Tibial nerve (tissue), 4 donors: ENCODE data around the gene IGSF5. TPM values are rescaled to one million over a fixed set of nuclear protein-coding genes. Genes with fewer than 3 reads are reported as not detected.
"Not testable (repeated sequence)": the region's sequence is repeated elsewhere in the genome, so short reads cannot be mapped to it uniquely, and the experiment has no call there.

ENCODE experiments used
- DNase-seq, 2 donors: peaks; one replicate each; pipeline ENCODE4 v3.0.0-alpha.2; 2019; ENCODE audit warnings: low spot score in 2 of 2
- H3K27ac ChIP-seq, 4 donors: fragments of 200-600 bp; sonication (generic) in 3 of 4; one replicate each; pipeline ENCODE4 v1.5.1; 2017 to 2019; ENCODE audit warnings: mild to moderate bottlenecking in 1 of 4
- H3K27me3 ChIP-seq, 2 donors: fragments of 200-600 bp; sonication (generic) in 1 of 2; one replicate each; pipeline versions ENCODE4 v1.5.1 to v1.6.0; 2017 to 2019
- H3K36me3 ChIP-seq, 3 donors: fragments of 200-600 bp; sonication (generic); one replicate each; pipeline ENCODE4 v1.5.1; 2018 to 2019
- H3K4me1 ChIP-seq, 4 donors: fragments of 200-600 bp; sonication (generic) in 3 of 4; one replicate each; pipeline ENCODE4 v1.5.1; 2017 to 2019
- H3K4me3 ChIP-seq, 4 donors: fragments of 200-600 bp; sonication (generic) in 3 of 4; one replicate each; pipeline ENCODE4 v1.5.1; 2017 to 2019; ENCODE audit warnings: mild to moderate bottlenecking in 1 of 4, moderate library complexity in 1 of 4
- H3K9me3 ChIP-seq, 4 donors: fragments of 200-600 bp; sonication (generic) in 3 of 4; one replicate each; pipeline ENCODE4 v1.5.1; 2017 to 2019
- EP300 ChIP-seq, 2 donors: sonication (generic); formaldehyde crosslinking; IDR thresholded peaks; one replicate each; pipeline ENCODE4 v1.6.1; 2017; ENCODE audit warnings: antibody characterized with exemption in 2 of 2, mild to moderate bottlenecking in 1 of 2
- POLR2A ChIP-seq, 2 donors: fragments of 450-650 bp; IDR thresholded peaks; one replicate each; pipeline ENCODE4 v1.6.1; 2017; ENCODE audit warnings: antibody characterized with exemption in 2 of 2, mild to moderate bottlenecking in 2 of 2, moderate library complexity in 2 of 2
- WGBS, 2 donors: methylation state at CpG; one replicate each; pipeline ENCODE4 v1.1.5; 2018; 5-methylcytosine and 5-hydroxymethylcytosine counted together
- total RNA-seq, 4 donors: library from RNA; depleted of rRNA; stranded (reverse); fragments of >200 nt; gene quantifications; one replicate each; pipeline ENCODE4 v1.1.0, GENCODE V29; 2016
- TF ChIP-seq, protein P1 (sequence below), 5 experiments: fragments of 200-600 bp in 3 of 5; fragments of 450-650 bp in 2 of 5; sonication (generic) in 3 of 5; IDR thresholded peaks; one replicate each; pipeline ENCODE4 v1.5.1; 2016 to 2019; ENCODE audit warnings: antibody characterized with exemption in 5 of 5, mild to moderate bottlenecking in 3 of 5, moderate library complexity in 2 of 5

Gene IGSF5
- total RNA-seq, 4 donors from 2014 or later, result not detected

DNA sequence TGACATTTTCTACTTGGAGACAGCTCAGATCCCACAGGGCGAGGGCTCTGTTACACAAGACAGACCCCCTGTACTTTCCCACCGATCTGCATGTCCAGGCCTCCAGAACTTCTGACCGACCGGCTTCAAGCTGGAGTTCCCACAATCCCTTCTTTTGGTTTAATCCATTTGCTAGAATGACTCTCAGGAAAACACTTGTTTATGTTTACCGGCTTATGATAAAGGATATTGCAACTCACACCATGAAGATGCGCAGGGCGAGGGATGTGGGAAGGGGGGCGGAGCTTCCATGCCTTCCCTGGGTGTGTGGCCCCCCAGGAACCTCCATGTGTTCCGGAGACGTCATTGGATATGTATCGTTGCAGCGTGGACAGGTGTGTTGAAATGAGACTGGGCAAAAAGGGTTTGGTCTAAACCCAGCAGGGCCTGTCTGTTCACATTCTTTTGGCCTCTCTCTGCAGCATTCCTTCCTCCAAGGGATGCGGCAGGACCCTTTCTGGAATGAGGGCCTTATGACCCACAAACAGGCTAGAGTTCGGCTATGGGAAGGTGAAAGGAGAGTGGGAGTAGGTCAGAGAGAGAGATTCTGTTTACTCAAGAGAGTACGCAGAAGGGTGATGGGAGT lies 7.5 kb upstream of the IGSF5 start:
- Histone ChIP-seq H3K27me3 (no peaks in the 10 kb centered on the region), H3K27ac (no peak overlapping the region), H3K36me3 (no peaks in the 10 kb centered on the region), H3K4me3 (no peak overlapping the region), H3K4me1 (no peaks in the 10 kb centered on the region), H3K9me3 (no peaks in the 10 kb centered on the region)
- no peak for DNase-seq
- TF ChIP-seq POLR2A (IDR thresholded peaks at IDR 0.05) (no peak), EP300 (IDR thresholded peaks at IDR 0.05) (no peak)
- TF ChIP-seq, protein P1, sequence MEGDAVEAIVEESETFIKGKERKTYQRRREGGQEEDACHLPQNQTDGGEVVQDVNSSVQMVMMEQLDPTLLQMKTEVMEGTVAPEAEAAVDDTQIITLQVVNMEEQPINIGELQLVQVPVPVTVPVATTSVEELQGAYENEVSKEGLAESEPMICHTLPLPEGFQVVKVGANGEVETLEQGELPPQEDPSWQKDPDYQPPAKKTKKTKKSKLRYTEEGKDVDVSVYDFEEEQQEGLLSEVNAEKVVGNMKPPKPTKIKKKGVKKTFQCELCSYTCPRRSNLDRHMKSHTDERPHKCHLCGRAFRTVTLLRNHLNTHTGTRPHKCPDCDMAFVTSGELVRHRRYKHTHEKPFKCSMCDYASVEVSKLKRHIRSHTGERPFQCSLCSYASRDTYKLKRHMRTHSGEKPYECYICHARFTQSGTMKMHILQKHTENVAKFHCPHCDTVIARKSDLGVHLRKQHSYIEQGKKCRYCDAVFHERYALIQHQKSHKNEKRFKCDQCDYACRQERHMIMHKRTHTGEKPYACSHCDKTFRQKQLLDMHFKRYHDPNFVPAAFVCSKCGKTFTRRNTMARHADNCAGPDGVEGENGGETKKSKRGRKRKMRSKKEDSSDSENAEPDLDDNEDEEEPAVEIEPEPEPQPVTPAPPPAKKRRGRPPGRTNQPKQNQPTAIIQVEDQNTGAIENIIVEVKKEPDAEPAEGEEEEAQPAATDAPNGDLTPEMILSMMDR (IDR thresholded peaks at IDR 0.05), result no peak
- 88 to 89% methylated on average over 15 of the region's 15 CpGs for WGBS, 2 donors

- no peaks in the 10 kb centered on the region for H3K36me3 ChIP-seq
- no peaks in the 10 kb centered on the region for H3K4me1 ChIP-seq
- WGBS, 2 donors, result 89 to 92% methylated on average over 6 of the region's 6 CpGs
- no peak for DNase-seq
- TF ChIP-seq EP300 (IDR thresholded peaks at IDR 0.05) (no peak), POLR2A (IDR thresholded peaks at IDR 0.05) (no peak)
- TF ChIP-seq, protein P1 (IDR thresholded peaks at IDR 0.05), result no peak
- no peak overlapping the region for H3K27ac ChIP-seq
- H3K27me3 ChIP-seq, result no peaks in the 10 kb centered on the region
- H3K9me3 ChIP-seq, result no peaks in the 10 kb centered on the region
- no peak overlapping the region for H3K4me3 ChIP-seq
Observed at GRCh38 chr21:39738566-39738965, 6.4 kb upstream of the IGSF5 start.

GRCh38 chr21:39739531-39739930 lies 5.5 kb upstream of the IGSF5 start:
- H3K4me3 ChIP-seq, H3K36me3 ChIP-seq, DNase-seq, H3K27ac ChIP-seq, H3K27me3 ChIP-seq, H3K9me3 ChIP-seq, H3K4me1 ChIP-seq: not testable (repeated sequence)
- 76 to 91% methylated on average over 5 of the region's 5 CpGs for WGBS, 2 donors

GRCh38 chr21:39742561-39742960 lies 2.4 kb upstream of the IGSF5 start:
- not testable (repeated sequence) for H3K4me1 ChIP-seq, H3K36me3 ChIP-seq, DNase-seq, H3K27me3 ChIP-seq, H3K27ac ChIP-seq, H3K4me3 ChIP-seq, H3K9me3 ChIP-seq
- WGBS, 2 donors, result 81 to 83% methylated on average over 4 of the region's 4 CpGs

DNA sequence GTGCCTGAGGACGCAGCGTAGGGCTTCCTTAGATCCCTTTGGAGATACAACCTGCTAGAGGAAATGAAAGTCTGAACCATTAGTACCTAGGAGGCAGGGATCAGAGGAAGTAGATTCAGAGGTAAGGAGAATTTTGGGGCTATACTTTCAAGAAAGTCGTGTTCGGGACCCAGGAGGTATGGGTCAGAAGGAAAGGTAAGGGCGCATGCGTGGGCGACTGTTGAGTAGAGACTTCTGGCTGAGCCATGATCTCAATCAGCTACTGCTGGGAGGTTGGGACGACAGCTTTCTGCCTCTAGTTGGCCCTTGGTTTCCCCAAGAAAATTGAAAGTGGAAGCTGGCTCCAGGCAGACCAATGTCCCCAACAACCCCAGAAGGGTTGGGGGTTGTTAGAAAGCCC lies 349 bp downstream of the IGSF5 start:
- H3K4me3 ChIP-seq, H3K27me3 ChIP-seq, H3K4me1 ChIP-seq, H3K9me3 ChIP-seq, DNase-seq, H3K36me3 ChIP-seq, H3K27ac ChIP-seq: not testable (repeated sequence)
- 90 to 92% methylated on average over 8 of the region's 8 CpGs for WGBS, 2 donors

DNA sequence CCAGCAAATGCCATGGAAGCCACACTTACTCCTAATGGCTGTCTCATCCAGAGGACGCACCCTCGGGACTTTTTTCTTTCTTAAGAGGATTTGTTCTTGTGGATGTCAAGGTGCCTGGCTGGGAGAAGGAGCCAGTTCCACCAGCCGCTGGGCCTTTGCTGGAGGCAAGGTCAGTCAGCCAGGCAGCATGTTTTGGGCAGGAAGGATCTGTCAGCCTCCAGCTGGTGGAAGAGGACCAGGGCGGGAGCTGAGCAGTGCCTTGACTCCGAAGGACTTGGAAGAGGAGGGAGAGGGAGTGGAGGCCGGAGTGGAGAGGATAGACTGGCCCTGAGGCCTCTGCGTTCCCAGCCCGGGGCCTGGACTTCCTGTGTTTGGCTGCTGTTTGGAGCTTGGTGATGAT lies 5.7 kb downstream of the IGSF5 start:
- H3K9me3 ChIP-seq, result peaks cover 0 to 16% (median 0%) of the 10 kb centered on the region in 4 donors
- 75 to 81% methylated on average over 8 of the region's 8 CpGs for WGBS, 2 donors
- TF ChIP-seq, protein P1 (IDR thresholded peaks at IDR 0.05), result no peak
- TF ChIP-seq EP300 (IDR thresholded peaks at IDR 0.05) (no peak), POLR2A (IDR thresholded peaks at IDR 0.05) (no peak)
- H3K36me3 ChIP-seq, result no peaks in the 10 kb centered on the region
- no peaks in the 10 kb centered on the region for H3K27me3 ChIP-seq
- no peaks in the 10 kb centered on the region for H3K4me1 ChIP-seq
- H3K4me3 ChIP-seq, result no peak overlapping the region
- H3K27ac ChIP-seq, result no peak overlapping the region
- DNase-seq, result no peak

DNA sequence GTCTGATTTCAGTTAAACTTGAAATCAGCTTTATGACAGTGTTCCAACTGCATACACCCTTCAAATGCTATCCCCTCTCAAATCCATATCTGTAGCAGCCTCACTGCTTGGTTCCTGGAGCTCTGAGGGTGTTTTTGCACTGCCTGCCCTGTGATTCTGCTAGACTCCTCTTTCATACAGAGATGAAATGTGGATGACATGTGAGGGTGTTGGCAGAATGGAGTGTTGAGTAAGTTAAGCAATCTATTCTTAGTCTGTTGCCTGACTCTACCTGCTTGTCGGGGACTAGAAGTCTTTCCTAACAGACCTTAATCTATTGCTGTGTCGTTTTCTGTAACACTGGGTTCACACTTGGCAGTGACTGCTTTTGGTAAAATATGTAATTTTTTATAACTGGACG lies 9.8 kb downstream of the IGSF5 start:
- DNase-seq, result no peak
- TF ChIP-seq EP300 (IDR thresholded peaks at IDR 0.05), result no peak
- no peak for TF ChIP-seq POLR2A (IDR thresholded peaks at IDR 0.05)
- TF ChIP-seq, protein P1 (IDR thresholded peaks at IDR 0.05), result no peak
- Histone ChIP-seq H3K4me3 (no peak overlapping the region), H3K4me1 (no peaks in the 10 kb centered on the region), H3K9me3 (peaks cover 0 to 17% (median 0%) of the 10 kb centered on the region in 4 donors), H3K27ac (no peak overlapping the region), H3K27me3 (no peaks in the 10 kb centered on the region), H3K36me3 (no peaks in the 10 kb centered on the region)
- WGBS, 2 donors, result 63 to 64% methylated on average over 3 of the region's 3 CpGs
